ENCODE data around the gene NRXN2. TPM values are rescaled to one million over a fixed set of nuclear protein-coding genes. Genes with fewer than 3 reads are reported as not detected.

The NRXN2 gene
- total and polyA plus RNA-seq, 2 of the 13 experiments (the other 11 are each of a cell fraction or from before 2014, with no cell fraction given): not detected

DNA sequence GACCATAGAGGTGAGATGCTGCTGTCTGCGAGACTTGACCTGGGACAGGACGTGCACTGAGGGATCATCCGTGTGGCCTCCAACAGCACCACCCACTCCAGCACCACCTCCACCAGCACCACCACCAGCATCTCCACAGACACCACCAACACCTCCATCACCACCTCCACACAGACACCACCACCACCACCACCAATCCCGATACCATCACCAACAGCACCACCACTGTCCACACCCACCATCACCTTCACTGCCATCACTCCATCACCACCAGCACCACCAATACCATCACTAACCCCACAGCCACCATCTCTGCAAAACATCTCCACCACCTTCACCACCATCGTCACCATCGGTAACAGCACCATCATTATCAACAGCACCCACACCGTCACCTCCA lies 158.6 kb downstream of the NRXN2 start:
- no peak for ATAC-seq
- DNase-seq (ENCODE audit: low spot score): no peak
- Histone ChIP-seq H3K4me2 (ENCODE audit: low read depth, low read length) (no peak overlapping the region), H4K20me1 (ENCODE audit: insufficient read depth, low read length) (no peaks in the 10 kb centered on the region), H3K4me1 (ENCODE audit: insufficient read depth, low read length) (peaks cover 51% of the 10 kb centered on the region), H3K27ac (ENCODE audit: extremely low read length, insufficient read depth, low read length) (no peak overlapping the region), H3K4me3 (replicated peaks in 1 of 3; ENCODE audit: insufficient read depth in 1 of 3, low read depth in 2 of 3, low read length in 3 of 3) (no peak overlapping the region), H3K36me3 (replicated peaks in 1 of 2; ENCODE audit: control insufficient read depth in 1 of 2, insufficient read depth in 2 of 2, low read length in 2 of 2) (no peaks in the 10 kb centered on the region), H3K9ac (ENCODE audit: insufficient read depth, low read depth, low read length) (no peak overlapping the region), H3K9me3 (ENCODE audit: low read length) (no peaks in the 10 kb centered on the region), H3K27me3 (ENCODE audit: control insufficient read depth in 1 of 2, insufficient read depth in 2 of 2, low read length in 2 of 2) (0 out of 5 replicates have a peak, but pooled peaks cover 0 to 2% of the 10 kb centered on the region in 2 experiments), H3K79me2 (ENCODE audit: insufficient read depth, low read length) (no peaks in the 10 kb centered on the region), H2AFZ (ENCODE audit: low read length) (no peak overlapping the region)
- FAIRE-seq: no peak
- intact Hi-C loops (cut with micrococcal nuclease; ENCODE audit: unreplicated experiment) (no loop called here), in situ Hi-C loops (cut with HindIII; ENCODE audit: extremely low pct_ligation_motif_present, low pct_unique_long_range_greater_than_20kb) (no loop called here)
- TF ChIP-seq ZNF746 (CRISPR knock-in tag; IDR thresholded peaks at IDR 0.05): no peak
- 0 out of 2 replicates have a peak, but pooled peaks have one; percentile 26 for TF ChIP-seq JUNB (CRISPR knock-in tag; IDR thresholded peaks at IDR 0.05; ENCODE audit: borderline replicate concordance)
- no TSS peak for BruUV-seq (replicated peaks)
- ChIA-PET CTCF (ENCODE audit: low intra/inter-chr PET ratio, low total read pairs) (no interaction called here), POLR2A (no interaction called here)
- WGBS (ENCODE audit: low lambda C conversion rate): 96% methylated on average over 6 of the region's 7 CpGs

- POLR2A ChIA-PET: no interaction called here
- ATAC-seq (no peak), DNase-seq (ENCODE audit: low spot score) (no peak), FAIRE-seq (no peak)
- no TSS peak for BruUV-seq (replicated peaks)
- CTCF ChIA-PET (ENCODE audit: low intra/inter-chr PET ratio, low total read pairs): no interaction called here
- Histone ChIP-seq H4K20me1 (ENCODE audit: insufficient read depth, low read length) (no peaks in the 10 kb centered on the region), H3K4me2 (ENCODE audit: low read depth, low read length) (no peak overlapping the region), H2AFZ (ENCODE audit: low read length) (no peak overlapping the region), H3K27ac (ENCODE audit: extremely low read length, insufficient read depth, low read length) (no peak overlapping the region), H3K79me2 (ENCODE audit: insufficient read depth, low read length) (no peaks in the 10 kb centered on the region), H3K9me3 (ENCODE audit: low read length) (no peaks in the 10 kb centered on the region), H3K36me3 (replicated peaks in 1 of 2; ENCODE audit: control insufficient read depth in 1 of 2, insufficient read depth in 2 of 2, low read length in 2 of 2) (no peaks in the 10 kb centered on the region), H3K9ac (ENCODE audit: insufficient read depth, low read depth, low read length) (no peak overlapping the region), H3K4me3 (replicated peaks in 1 of 3; ENCODE audit: insufficient read depth in 1 of 3, low read depth in 2 of 3, low read length in 3 of 3) (no peak overlapping the region), H3K4me1 (ENCODE audit: insufficient read depth, low read length) (peaks cover 51% of the 10 kb centered on the region), H3K27me3 (ENCODE audit: control insufficient read depth in 1 of 2, insufficient read depth in 2 of 2, low read length in 2 of 2) (0 out of 5 replicates have a peak, but pooled peaks cover 0 to 2% of the 10 kb centered on the region in 2 experiments)
- in situ Hi-C loops (cut with HindIII; ENCODE audit: extremely low pct_ligation_motif_present, low pct_unique_long_range_greater_than_20kb): no loop called here
- intact Hi-C loops (cut with micrococcal nuclease; ENCODE audit: unreplicated experiment): no loop called here
- WGBS (ENCODE audit: low lambda C conversion rate): 68% methylated on average over 6 of the region's 12 CpGs
- TF ChIP-seq MAFG (CRISPR knock-in tag; IDR thresholded peaks at IDR 0.05) (no peak), ZNF780A (CRISPR knock-in tag; IDR thresholded peaks at IDR 0.05) (no peak), ZNF317 (CRISPR knock-in tag; IDR thresholded peaks at IDR 0.05) (no peak), GATAD1 (CRISPR knock-in tag; IDR thresholded peaks at IDR 0.05) (no peak), REPIN1 (CRISPR knock-in tag; IDR thresholded peaks at IDR 0.05; ENCODE audit: borderline replicate concordance, low read depth) (no peak)
Measured at GRCh38 chr11:64563966-64564365, 159.0 kb downstream of the NRXN2 start.
